ENCODE data around the gene NAALADL2.
A peak's percentile ranks its signal among the peaks of the same experiment; 100 is the strongest.

Gene NAALADL2

GRCh38 chr3:174858353-174858752 lies 781 bp upstream of the NAALADL2 start:
- Histone ChIP-seq H4K20me1 (ENCODE audit: insufficient read depth) (no peaks in the 10 kb centered on the region), H3K4me1 (ENCODE audit: low read depth, poor library complexity, severe bottlenecking) (no peaks in the 10 kb centered on the region), H3K27me3 (ENCODE audit: insufficient read depth, low read depth) (no peaks in the 10 kb centered on the region), H3K36me3 (ENCODE audit: insufficient read depth) (no peaks in the 10 kb centered on the region), H3K27ac (no peak overlapping the region), H2AFZ (ENCODE audit: low read depth) (no peak overlapping the region), H3K79me2 (ENCODE audit: insufficient read depth, low read depth) (no peaks in the 10 kb centered on the region), H3K9ac (no peak overlapping the region), H3K4me2 (no peak overlapping the region), H3K4me3 (IDR thresholded peaks at IDR 0.05; ENCODE audit: insufficient read depth, low read depth, low read length) (no peak overlapping the region)
- no peak for TF ChIP-seq CTCF (conservative IDR thresholded peaks at IDR 0.05; ENCODE audit: low read depth, low read length)

- no peak for TF ChIP-seq CTCF (conservative IDR thresholded peaks at IDR 0.05; ENCODE audit: low read depth, low read length)
- H3K4me2 ChIP-seq = no peak overlapping the region
- H3K27ac ChIP-seq = no peak overlapping the region
- H3K4me1 ChIP-seq (ENCODE audit: low read depth, poor library complexity, severe bottlenecking) = no peaks in the 10 kb centered on the region
- no peak overlapping the region for H3K4me3 ChIP-seq (IDR thresholded peaks at IDR 0.05; ENCODE audit: insufficient read depth, low read depth, low read length)
- no peaks in the 10 kb centered on the region for H3K36me3 ChIP-seq (ENCODE audit: insufficient read depth)
- H4K20me1 ChIP-seq (ENCODE audit: insufficient read depth) = no peaks in the 10 kb centered on the region
- H3K79me2 ChIP-seq (ENCODE audit: insufficient read depth, low read depth) = no peaks in the 10 kb centered on the region
- H3K27me3 ChIP-seq (ENCODE audit: insufficient read depth, low read depth) = no peaks in the 10 kb centered on the region
- no peak overlapping the region for H3K9ac ChIP-seq
- H2AFZ ChIP-seq (ENCODE audit: low read depth) = no peak overlapping the region
Observed at GRCh38 chr3:174859756-174860155, 622 bp downstream of the NAALADL2 start.

- Histone ChIP-seq H3K9ac (no peak overlapping the region), H3K27ac (no peak overlapping the region), H3K4me3 (IDR thresholded peaks at IDR 0.05; ENCODE audit: insufficient read depth, low read depth, low read length) (no peak overlapping the region), H3K27me3 (ENCODE audit: insufficient read depth, low read depth) (no peaks in the 10 kb centered on the region), H3K4me2 (no peak overlapping the region), H4K20me1 (ENCODE audit: insufficient read depth) (no peaks in the 10 kb centered on the region), H2AFZ (ENCODE audit: low read depth) (no peak overlapping the region), H3K4me1 (ENCODE audit: low read depth, poor library complexity, severe bottlenecking) (no peaks in the 10 kb centered on the region), H3K79me2 (ENCODE audit: insufficient read depth, low read depth) (no peaks in the 10 kb centered on the region), H3K36me3 (ENCODE audit: insufficient read depth) (no peaks in the 10 kb centered on the region)
- no peak for TF ChIP-seq CTCF (conservative IDR thresholded peaks at IDR 0.05; ENCODE audit: low read depth, low read length)
Observed at GRCh38 chr3:174862101-174862500, 3.0 kb downstream of the NAALADL2 start.

- Histone ChIP-seq H2AFZ (ENCODE audit: low read depth) (0 out of 2 replicates have a peak overlapping the region, but pooled peaks have one; percentile 19), H3K4me2 (no peak overlapping the region)
Observed at GRCh38 chr3:174862666-174863065, 3.5 kb downstream of the NAALADL2 start.

More at GRCh38 chr3:174862666-174863065, 3.5 kb downstream of the NAALADL2 start:
- Histone ChIP-seq H3K9ac (no peak overlapping the region), H3K27ac (no peak overlapping the region), H3K79me2 (ENCODE audit: insufficient read depth, low read depth) (no peaks in the 10 kb centered on the region), H3K36me3 (ENCODE audit: insufficient read depth) (no peaks in the 10 kb centered on the region), H3K27me3 (ENCODE audit: insufficient read depth, low read depth) (no peaks in the 10 kb centered on the region), H3K4me3 (IDR thresholded peaks at IDR 0.05; ENCODE audit: insufficient read depth, low read depth, low read length) (no peak overlapping the region), H3K4me1 (ENCODE audit: low read depth, poor library complexity, severe bottlenecking) (no peaks in the 10 kb centered on the region), H4K20me1 (ENCODE audit: insufficient read depth) (no peaks in the 10 kb centered on the region)
- no peak for TF ChIP-seq CTCF (conservative IDR thresholded peaks at IDR 0.05; ENCODE audit: low read depth, low read length)
